Heart right ventricle (tissue), 16 donors: ENCODE measurements around the gene SH2D3A. TPM values are rescaled to one million over a fixed set of nuclear protein-coding genes. Genes with fewer than 3 reads are reported as not detected.

ENCODE experiments used
- ATAC-seq, 8 donors: fragments of 200-7000 bp; cut with Tn5 transposase; one replicate each; pipeline ENCODE4 v1.9.1; 2020; ENCODE audit warnings: mild to moderate bottlenecking in 8 of 8, moderate library complexity in 8 of 8, moderate number of reproducible peaks in 1 of 8
- DNase-seq, 2 donors: peaks; one replicate each; pipeline ENCODE4 v3.0.0-alpha.2; 2020
- H3K27ac ChIP-seq, 10 donors: fragments of 200-600 bp; sonication (generic) in 2 of 10; one replicate each; pipeline versions ENCODE4 v1.5.0 to v1.8.0; 2020 to 2022; ENCODE audit warnings: mild to moderate bottlenecking in 3 of 10
- H3K27me3 ChIP-seq, 7 donors: fragments of 200-600 bp; one replicate each; pipeline ENCODE4 v1.8.0; 2021 to 2022; ENCODE audit warnings: mild to moderate bottlenecking in 2 of 7
- H3K36me3 ChIP-seq, 9 donors: fragments of 200-600 bp; sonication (generic) in 1 of 9; one replicate each; pipeline versions ENCODE4 v1.5.0 to v1.8.0; 2020 to 2022; ENCODE audit warnings: mild to moderate bottlenecking in 2 of 9
- H3K4me1 ChIP-seq, 9 donors: fragments of 200-600 bp; sonication (generic) in 1 of 9; one replicate each; pipeline versions ENCODE4 v1.5.0 to v1.8.0; 2020 to 2022; ENCODE audit warnings: mild to moderate bottlenecking in 4 of 9
- H3K4me3 ChIP-seq, 10 donors: fragments of 200-600 bp; sonication (generic) in 2 of 10; one replicate each; pipeline versions ENCODE4 v1.5.0 to v1.8.0; 2020 to 2022; ENCODE audit warnings: mild to moderate bottlenecking in 7 of 10, moderate library complexity in 2 of 10
- H3K9me3 ChIP-seq, 11 donors: fragments of 200-600 bp in 10 of 11; sonication (generic) in 2 of 11; one replicate each; pipeline versions ENCODE4 v1.5.0 to v1.8.0; 2013 to 2022; ENCODE audit warnings: mild to moderate bottlenecking in 2 of 11, control low read depth in 1 of 11, moderate library complexity in 1 of 11
- CTCF ChIP-seq, 9 donors: fragments of 200-600 bp; sonication (generic) in 2 of 9; IDR thresholded peaks; one replicate each; pipeline versions ENCODE4 v1.5.0 to v1.8.0; 2021 to 2022; ENCODE audit warnings: antibody characterized with exemption in 9 of 9, mild to moderate bottlenecking in 5 of 9, moderate library complexity in 1 of 9
- WGBS, 2 donors: extraction: QIAGEN DNeasy Blood & Tissue Kit; methylation state at CpG; one replicate each; pipeline ENCODE4 v1.1.7; 2013; ENCODE audit warnings: inconsistent platforms in 1 of 2; 5-methylcytosine and 5-hydroxymethylcytosine counted together
- intact Hi-C, 10 donors: fragments of 100-400 bp; cut with DNase I; formaldehyde crosslinking; loops; one replicate each; pipeline versions ENCODE4 v1.11.1 to v1.14.2; 2022
- polyA plus RNA-seq, 2 donors: library from polyadenylated mRNA; stranded (reverse); fragments of 200-250 nt; gene quantifications; one replicate each; pipeline ENCODE4 v1.2.3, GENCODE V29; 2013
- total RNA-seq, 10 donors: library from RNA; stranded (reverse); fragmentation: NEBNext Ultra II Directional in 3 of 10; extraction: Animal tissue kit (Norgen Biotek cat#: 25700) in 3 of 10; gene quantifications; one replicate each; pipeline versions ENCODE4 v1.2.1 to v1.2.4, GENCODE V29; 2021 to 2023
- donor health status: Arrhythmogenic right ventricular cardiomyopathy.
- donor health status: ischemic (EF 13 %, LVEDD 7.1; RV severe dilation, severe dysfunction).
- donor health status: healthy with polysubstance abuse.
- donor health status: DM: no; HTN: yes; CAD: no.
- donor health status: DM: no; HTN: no; CAD: no.
- donor health status: ischemic (EF 25% LVEDD 6.9; RV normal size, moderate dysfunction).
- donor health status: ischemic (EF 25% LVEDD 5.7; RV mildly dilated, moderate dysfunction).
- donor health status: healthy.
- donor health status: DM: yes; HTN: yes; CAD: no.
- donor health status: Ischemic cardiomyopathy.
- donor health status: ischemic (EF 35%, LVEDD 5.7; RV mildly dilated, moderate dysfunction).
- donor health status: nonischemic (EF 11% LVEDD 7.7; RV severe dilation, severe dysfunction).
- donor health status: DM: yes; HTN: yes; CAD: no.
- donor health status: PGD.
- donor health status: ischemic (EF 29% LVEDD 5.4; RV normal size, mild dysfunction).
- donor health status: nonischemic (EF 23%, LVEDD 6.1; RV moderate dilation, normal function).

SH2D3A gene
- total and polyA plus RNA-seq, 12 donors: 0.16 to 0.79 (median 0.36) TPM; not detected in 5

- 70 to 80% methylated on average over 6 of the region's 6 CpGs for WGBS, 2 donors
- peaks cover 0 to 17% (median 3%) of the 10 kb centered on the region in 7 donors for H3K27me3 ChIP-seq
- no peak for TF ChIP-seq CTCF (IDR thresholded peaks at IDR 0.05)
- no peaks in the 10 kb centered on the region for H3K9me3 ChIP-seq
- no peak overlapping the region for H3K27ac ChIP-seq
- intact Hi-C loops: no loop called here
- no peaks in the 10 kb centered on the region for H3K36me3 ChIP-seq
- DNase-seq: no peak
- peak overlapping the region in 6 of 10 donors; percentile 4 to 42 (median 30) for H3K4me3 ChIP-seq
- peaks cover 0 to 39% (median 0%) of the 10 kb centered on the region in 9 donors for H3K4me1 ChIP-seq
- ATAC-seq: peak in 1 of 8 donors; percentile 4
Observed at GRCh38 chr19:6719540-6719861, 47.7 kb downstream of the SH2D3A start.

GRCh38 chr19:6718741-6719539 is 48.3 kb downstream of the SH2D3A start:
- H3K36me3 ChIP-seq: no peaks in the 10 kb centered on the region
- no peak for TF ChIP-seq CTCF (IDR thresholded peaks at IDR 0.05)
- peak overlapping the region in 5 of 10 donors; percentile 4 to 42 (median 31) for H3K4me3 ChIP-seq
- WGBS, 2 donors: 75 to 76% methylated on average over 21 of the region's 21 CpGs
- ATAC-seq: peak in 3 of 8 donors; percentile 4 to 51 (median 16)
- H3K27ac ChIP-seq: no peak overlapping the region
- H3K27me3 ChIP-seq: peaks cover 0 to 23% (median 3%) of the 10 kb centered on the region in 7 donors
- no peak for DNase-seq
- no peaks in the 10 kb centered on the region for H3K9me3 ChIP-seq
- intact Hi-C loops: no loop called here
- H3K4me1 ChIP-seq: peaks cover 0 to 33% (median 0%) of the 10 kb centered on the region in 9 donors

- Histone ChIP-seq H3K27ac (no peak overlapping the region), H3K4me1 (peaks cover 0 to 26% (median 0%) of the 10 kb centered on the region in 9 donors), H3K27me3 (peaks cover 0 to 25% (median 3%) of the 10 kb centered on the region in 7 donors), H3K4me3 (no peak overlapping the region), H3K9me3 (no peaks in the 10 kb centered on the region), H3K36me3 (no peaks in the 10 kb centered on the region)
- intact Hi-C loops: no loop called here
- 66 to 74% methylated on average over 23 of the region's 23 CpGs for WGBS, 2 donors
- no peak for ATAC-seq
- TF ChIP-seq CTCF (IDR thresholded peaks at IDR 0.05): no peak
- DNase-seq: no peak
Observed at GRCh38 chr19:6718111-6718740, 49.0 kb downstream of the SH2D3A start.

GRCh38 chr19:6717441-6717971 is 49.7 kb downstream of the SH2D3A start:
- 72 to 87% methylated on average over 4 of the region's 4 CpGs for WGBS, 2 donors

More at GRCh38 chr19:6717441-6717971, 49.7 kb downstream of the SH2D3A start:
- Histone ChIP-seq H3K4me1 (peaks cover 0 to 19% (median 0%) of the 10 kb centered on the region in 9 donors), H3K9me3 (no peaks in the 10 kb centered on the region), H3K27ac (no peak overlapping the region), H3K4me3 (no peak overlapping the region), H3K27me3 (peaks cover 0 to 25% (median 3%) of the 10 kb centered on the region in 7 donors), H3K36me3 (peaks cover 0 to under 1% (median 0%) of the 10 kb centered on the region in 9 donors)
- no peak for DNase-seq
- no peak for ATAC-seq
- no peak for TF ChIP-seq CTCF (IDR thresholded peaks at IDR 0.05)
- intact Hi-C loops: no loop called here
